Activated CD4-positive, alpha-beta T cell treated with anti-CD3 and anti-CD28 coated beads for 36 hours (primary cell): ENCODE data around the gene NPAS3. TPM values are rescaled to one million over a fixed set of nuclear protein-coding genes. Genes with fewer than 3 reads are reported as not detected.

Source experiments
- ATAC-seq: fragments of 200-7000 bp; cut with Tn5 transposase; one replicate; pipeline ENCODE4 v1.10.0; 2021; ENCODE audit warnings: mild to moderate bottlenecking, moderate library complexity
- CTCF ChIA-PET: fragments of 350-600 bp; sonication (Branson Sonifier 250); formaldehyde crosslinking; loops from one replicate; lab custom pipeline; 2021; ENCODE audit warnings: antibody characterized with exemption; lab: Charles Lee
- POLR2A ChIA-PET: fragments of 350-600 bp; sonication (Branson Sonifier 250); formaldehyde crosslinking; loops from one replicate; lab custom pipeline; 2021; ENCODE audit warnings: antibody characterized with exemption, inconsistent platforms; lab: Charles Lee
- DNase-seq: peaks from one replicate; pipeline ENCODE4 v3.0.0-alpha.2; 2020
- H3K27ac Mint-ChIP-seq: one replicate; pipeline ENCODE4 v1.8.0; 2021; ENCODE audit warnings: mixed read lengths
- H3K27me3 Mint-ChIP-seq: one replicate; pipeline ENCODE4 v1.8.0; 2021; ENCODE audit warnings: mixed read lengths
- H3K36me3 Mint-ChIP-seq: one replicate; pipeline ENCODE4 v1.8.0; 2021; ENCODE audit warnings: low read depth, mixed read lengths
- H3K4me1 Mint-ChIP-seq: one replicate; pipeline ENCODE4 v1.8.0; 2021; ENCODE audit warnings: mixed read lengths
- H3K4me3 Mint-ChIP-seq: one replicate; pipeline ENCODE4 v1.8.0; 2021; ENCODE audit warnings: mild to moderate bottlenecking, moderate library complexity, mixed read lengths
- H3K9me3 Mint-ChIP-seq: one replicate; pipeline ENCODE4 v1.8.0; 2021; ENCODE audit warnings: low read depth, mixed read lengths
- intact Hi-C, 2 experiments: fragments of 100-400 bp; cut with DNase I in 1 of 2; cut with micrococcal nuclease in 1 of 2; formaldehyde crosslinking; loops; one replicate each; pipeline versions ENCODE4 v1.14.2 to v1.15.1; 2022 to 2024; cut with DNase I, micrococcal nuclease
- total RNA-seq, 2 experiments: library from RNA; stranded (reverse); gene quantifications; one replicate each; pipeline ENCODE4 v1.2.3, GENCODE V29; 2021

NPAS3 gene
- total RNA-seq, 2 experiments from 2014 or later: not detected

- no peak for ATAC-seq
- ChIA-PET CTCF (no interaction called here), POLR2A (no interaction called here)
- Mint-ChIP-seq H3K9me3 (no peaks in the 10 kb centered on the region), H3K4me3 (no peak overlapping the region), H3K27ac (no peak overlapping the region), H3K4me1 (no peaks in the 10 kb centered on the region), H3K27me3 (no peaks in the 10 kb centered on the region), H3K36me3 (no peaks in the 10 kb centered on the region)
- intact Hi-C loops: no loop called here
- no peak for DNase-seq
Measured at GRCh38 chr14:33534632-33535031, 596.0 kb downstream of the NPAS3 start.

GRCh38 chr14:33539918-33540357 lies 601.3 kb downstream of the NPAS3 start:
- POLR2A ChIA-PET: no interaction called here
- CTCF ChIA-PET: no interaction called here
- Mint-ChIP-seq H3K4me3 (no peak overlapping the region), H3K9me3 (no peaks in the 10 kb centered on the region), H3K36me3 (no peaks in the 10 kb centered on the region), H3K4me1 (no peaks in the 10 kb centered on the region), H3K27me3 (peaks cover 2% of the 10 kb centered on the region), H3K27ac (no peak overlapping the region)
- intact Hi-C loops: no loop called here
- ATAC-seq: no peak
- no peak for DNase-seq

- Mint-ChIP-seq H3K27me3 (peaks cover 2% of the 10 kb centered on the region), H3K36me3 (no peaks in the 10 kb centered on the region), H3K9me3 (no peaks in the 10 kb centered on the region), H3K4me3 (no peak overlapping the region), H3K4me1 (no peaks in the 10 kb centered on the region), H3K27ac (no peak overlapping the region)
- CTCF ChIA-PET: no interaction called here
- POLR2A ChIA-PET: no interaction called here
- intact Hi-C loops: no loop called here
- DNase-seq (no peak), ATAC-seq (no peak)
Measured at GRCh38 chr14:33541171-33541570, 602.5 kb downstream of the NPAS3 start.

- peaks cover 2% of the 10 kb centered on the region for H3K27me3 Mint-ChIP-seq
- H3K4me3 Mint-ChIP-seq: no peak overlapping the region
- H3K9me3 Mint-ChIP-seq: no peaks in the 10 kb centered on the region
- no peak overlapping the region for H3K27ac Mint-ChIP-seq
- intact Hi-C loops: no loop called here
- ATAC-seq: no peak
- H3K36me3 Mint-ChIP-seq: no peaks in the 10 kb centered on the region
- H3K4me1 Mint-ChIP-seq: no peaks in the 10 kb centered on the region
- DNase-seq: no peak
- POLR2A ChIA-PET: no interaction called here
- CTCF ChIA-PET: no interaction called here
Measured at GRCh38 chr14:33542338-33543287, 603.9 kb downstream of the NPAS3 start.

GRCh38 chr14:33545696-33546095 lies 607.0 kb downstream of the NPAS3 start:
- POLR2A ChIA-PET: no interaction called here
- no peak for DNase-seq
- CTCF ChIA-PET: no interaction called here
- Mint-ChIP-seq H3K36me3 (no peaks in the 10 kb centered on the region), H3K9me3 (no peaks in the 10 kb centered on the region), H3K4me1 (no peaks in the 10 kb centered on the region), H3K4me3 (no peak overlapping the region), H3K27me3 (peaks cover 2% of the 10 kb centered on the region), H3K27ac (no peak overlapping the region)
- intact Hi-C loops: no loop called here
- no peak for ATAC-seq

GRCh38 chr14:33548606-33549005 lies 609.9 kb downstream of the NPAS3 start:
- ATAC-seq (no peak), DNase-seq (no peak)
- H3K36me3 Mint-ChIP-seq: no peaks in the 10 kb centered on the region
- no peaks in the 10 kb centered on the region for H3K4me1 Mint-ChIP-seq
- H3K27ac Mint-ChIP-seq: no peak overlapping the region
- intact Hi-C loops: no loop called here
- H3K27me3 Mint-ChIP-seq: no peaks in the 10 kb centered on the region
- H3K4me3 Mint-ChIP-seq: no peak overlapping the region
- ChIA-PET CTCF (no interaction called here), POLR2A (no interaction called here)
- H3K9me3 Mint-ChIP-seq: no peaks in the 10 kb centered on the region

GRCh38 chr14:33551963-33552362 lies 613.3 kb downstream of the NPAS3 start:
- CTCF ChIA-PET: no interaction called here
- ATAC-seq: no peak
- POLR2A ChIA-PET: no interaction called here

GRCh38 chr14:33553706-33554278 lies 615.1 kb downstream of the NPAS3 start:
- no peak for DNase-seq
- no peak for ATAC-seq
- intact Hi-C loops: no loop called here
- Mint-ChIP-seq H3K27ac (no peak overlapping the region), H3K4me1 (no peaks in the 10 kb centered on the region), H3K4me3 (no peak overlapping the region), H3K9me3 (no peaks in the 10 kb centered on the region), H3K36me3 (no peaks in the 10 kb centered on the region), H3K27me3 (peaks cover 2% of the 10 kb centered on the region)
- CTCF ChIA-PET: no interaction called here
- POLR2A ChIA-PET: no interaction called here

More at GRCh38 chr14:33551963-33552362, 613.3 kb downstream of the NPAS3 start:
- no peak for DNase-seq
- Mint-ChIP-seq H3K4me3 (no peak overlapping the region), H3K27ac (no peak overlapping the region), H3K36me3 (no peaks in the 10 kb centered on the region), H3K27me3 (peaks cover 2% of the 10 kb centered on the region), H3K4me1 (no peaks in the 10 kb centered on the region), H3K9me3 (no peaks in the 10 kb centered on the region)
- intact Hi-C loops: no loop called here

- Mint-ChIP-seq H3K9me3 (no peaks in the 10 kb centered on the region), H3K27ac (no peak overlapping the region), H3K27me3 (peaks cover 2% of the 10 kb centered on the region), H3K4me1 (no peaks in the 10 kb centered on the region), H3K36me3 (no peaks in the 10 kb centered on the region), H3K4me3 (no peak overlapping the region)
- POLR2A ChIA-PET: no interaction called here
- ATAC-seq (no peak), DNase-seq (no peak)
- intact Hi-C loops: no loop called here
- CTCF ChIA-PET: no interaction called here
Measured at GRCh38 chr14:33554988-33555387, 616.3 kb downstream of the NPAS3 start.

GRCh38 chr14:33555710-33556350 lies 617.2 kb downstream of the NPAS3 start:
- intact Hi-C loops: no loop called here
- H3K36me3 Mint-ChIP-seq: no peaks in the 10 kb centered on the region
- H3K4me3 Mint-ChIP-seq: no peak overlapping the region
- H3K27ac Mint-ChIP-seq: no peak overlapping the region
- ChIA-PET POLR2A (no interaction called here), CTCF (no interaction called here)
- peaks cover 2% of the 10 kb centered on the region for H3K27me3 Mint-ChIP-seq
- no peak for ATAC-seq
- no peaks in the 10 kb centered on the region for H3K9me3 Mint-ChIP-seq
- DNase-seq: no peak
- H3K4me1 Mint-ChIP-seq: no peaks in the 10 kb centered on the region

GRCh38 chr14:33556382-33557121 lies 617.9 kb downstream of the NPAS3 start:
- DNase-seq (no peak), ATAC-seq (no peak)
- H3K27me3 Mint-ChIP-seq: peaks cover 2% of the 10 kb centered on the region
- H3K9me3 Mint-ChIP-seq: no peaks in the 10 kb centered on the region
- ChIA-PET CTCF (no interaction called here), POLR2A (no interaction called here)
- no peaks in the 10 kb centered on the region for H3K36me3 Mint-ChIP-seq
- H3K27ac Mint-ChIP-seq: no peak overlapping the region
- no peaks in the 10 kb centered on the region for H3K4me1 Mint-ChIP-seq
- intact Hi-C loops: no loop called here
- H3K4me3 Mint-ChIP-seq: no peak overlapping the region
